ENCODE data around the gene ABCD4.

DNA sequence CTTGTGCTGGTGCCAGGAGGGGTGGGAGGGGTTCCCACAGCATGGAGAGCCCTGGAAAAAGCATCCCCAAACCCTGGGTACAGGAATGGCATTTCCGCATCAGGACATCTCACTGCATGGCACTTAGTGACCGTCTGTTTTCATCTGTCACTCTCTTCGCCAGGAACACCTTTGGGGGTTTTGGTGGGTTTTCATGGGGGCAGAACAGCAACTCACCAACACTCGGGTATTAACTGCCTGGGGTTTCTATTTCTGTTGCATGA is 60.0 kb downstream of the ABCD4 start:
- TF ChIP-seq, protein P1, sequence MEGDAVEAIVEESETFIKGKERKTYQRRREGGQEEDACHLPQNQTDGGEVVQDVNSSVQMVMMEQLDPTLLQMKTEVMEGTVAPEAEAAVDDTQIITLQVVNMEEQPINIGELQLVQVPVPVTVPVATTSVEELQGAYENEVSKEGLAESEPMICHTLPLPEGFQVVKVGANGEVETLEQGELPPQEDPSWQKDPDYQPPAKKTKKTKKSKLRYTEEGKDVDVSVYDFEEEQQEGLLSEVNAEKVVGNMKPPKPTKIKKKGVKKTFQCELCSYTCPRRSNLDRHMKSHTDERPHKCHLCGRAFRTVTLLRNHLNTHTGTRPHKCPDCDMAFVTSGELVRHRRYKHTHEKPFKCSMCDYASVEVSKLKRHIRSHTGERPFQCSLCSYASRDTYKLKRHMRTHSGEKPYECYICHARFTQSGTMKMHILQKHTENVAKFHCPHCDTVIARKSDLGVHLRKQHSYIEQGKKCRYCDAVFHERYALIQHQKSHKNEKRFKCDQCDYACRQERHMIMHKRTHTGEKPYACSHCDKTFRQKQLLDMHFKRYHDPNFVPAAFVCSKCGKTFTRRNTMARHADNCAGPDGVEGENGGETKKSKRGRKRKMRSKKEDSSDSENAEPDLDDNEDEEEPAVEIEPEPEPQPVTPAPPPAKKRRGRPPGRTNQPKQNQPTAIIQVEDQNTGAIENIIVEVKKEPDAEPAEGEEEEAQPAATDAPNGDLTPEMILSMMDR (conservative IDR thresholded peaks at IDR 0.05; ENCODE audit: low read length) = no peak
- TF ChIP-seq EZH2phosphoT487 (IDR thresholded peaks at IDR 0.05; ENCODE audit: borderline replicate concordance) = no peak
